ENCODE data around the gene TOMM20. TPM values are rescaled to one million over a fixed set of nuclear protein-coding genes. Genes with fewer than 3 reads are reported as not detected.

Gene TOMM20
- total RNA-seq = 87.4 TPM
- long read RNA-seq, transcript TOMM20-201 (5 exons, 3,387 nt) = major isoform, 165 of 172 reads
- long read RNA-seq, partial matches to known transcripts = 0 of 172 reads
- long read RNA-seq, other reads (novel, unspliced or antisense) = 7 of 172 reads

GRCh38 chr1:235128456-235129328 is at the start of gene TOMM20:
TSS of gene TOMM20 (minus strand) at chr1:235128837. CDS start at chr1:235128715, 122 bp downstream.
- intact Hi-C loops (cut with DNase I) = no loop called here

DNA sequence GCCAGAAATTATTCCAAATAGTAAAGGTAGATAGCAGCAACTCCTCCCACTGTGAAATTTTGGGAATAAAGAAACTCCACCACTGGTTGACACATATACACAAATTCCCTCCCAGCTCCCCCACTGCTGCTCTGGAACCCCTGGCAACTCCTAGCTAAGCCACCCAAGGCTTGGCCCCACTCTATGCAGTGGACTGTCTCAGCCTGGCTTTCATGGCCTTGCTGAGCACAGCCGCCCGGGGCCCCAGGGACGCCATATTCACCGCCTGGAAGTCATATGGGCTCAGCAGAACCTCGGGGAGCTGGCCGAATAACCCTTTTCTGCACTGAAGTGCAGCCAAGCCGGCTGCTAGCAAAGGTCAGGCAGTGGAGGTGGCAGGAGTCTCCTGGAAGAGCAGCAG is 47.8 kb upstream of the TOMM20 start:
- peaks cover 76% of the 10 kb centered on the region for H3K36me3 ChIP-seq
- DNase-seq (no peak), ATAC-seq (no peak)
- H3K27me3 ChIP-seq = no peaks in the 10 kb centered on the region
- H3K4me1 ChIP-seq = no peaks in the 10 kb centered on the region
- no peak overlapping the region for H3K27ac ChIP-seq
- H3K9me3 ChIP-seq = no peaks in the 10 kb centered on the region
- intact Hi-C loops (cut with DNase I) = no loop called here
- no peak for TF ChIP-seq CTCF (IDR thresholded peaks at IDR 0.05)
- H3K4me3 ChIP-seq = no peak overlapping the region

More at GRCh38 chr1:235128456-235129328, at the start of gene TOMM20:
- H3K27me3 ChIP-seq = no peaks in the 10 kb centered on the region
- H3K4me1 ChIP-seq = peaks cover 17% of the 10 kb centered on the region
- DNase-seq = peak; percentile 98
- peak within 1 kb of the TSS; percentile 74 for H3K4me3 ChIP-seq
- H3K27ac ChIP-seq = peak within 1 kb of the TSS; percentile 88
- ATAC-seq = peak; percentile 99
- H3K36me3 ChIP-seq = peaks cover 26% of the 10 kb centered on the region
- H3K9me3 ChIP-seq = no peaks in the 10 kb centered on the region
- TF ChIP-seq CTCF (IDR thresholded peaks at IDR 0.05) = no peak

DNA sequence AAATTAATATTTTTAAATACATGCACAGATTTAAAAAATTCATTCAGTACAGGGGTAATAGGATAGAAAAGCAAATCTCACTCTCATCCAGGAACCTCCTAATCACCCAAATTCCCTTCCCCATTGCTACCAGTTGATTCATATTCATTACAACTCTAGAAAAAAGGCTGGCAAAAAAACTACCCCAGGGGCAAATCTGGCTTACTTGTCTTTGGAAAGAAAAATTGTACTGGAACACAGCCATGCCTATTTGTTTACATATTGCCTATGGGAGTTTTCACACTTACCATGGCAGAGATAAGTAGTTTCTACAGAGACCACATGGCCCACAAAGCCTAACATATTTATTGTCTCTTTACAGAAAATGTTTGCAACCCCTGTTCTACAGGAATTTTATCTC is 41.3 kb upstream of the TOMM20 start:
- DNase-seq (no peak), ATAC-seq (no peak)
- Histone ChIP-seq H3K4me3 (no peak overlapping the region), H3K4me1 (no peaks in the 10 kb centered on the region), H3K27me3 (no peaks in the 10 kb centered on the region), H3K36me3 (peaks cover 74% of the 10 kb centered on the region), H3K27ac (no peak overlapping the region), H3K9me3 (no peaks in the 10 kb centered on the region)
- intact Hi-C loops (cut with DNase I) = no loop called here
- no peak for TF ChIP-seq CTCF (IDR thresholded peaks at IDR 0.05)

GRCh38 chr1:235168375-235168774 is 39.7 kb upstream of the TOMM20 start:
- ATAC-seq (no peak), DNase-seq (no peak)
- H3K27ac ChIP-seq = no peak overlapping the region
- intact Hi-C loops (cut with DNase I) = no loop called here
- H3K4me3 ChIP-seq = no peak overlapping the region
- H3K27me3 ChIP-seq = no peaks in the 10 kb centered on the region
- H3K9me3 ChIP-seq = no peaks in the 10 kb centered on the region
- peaks cover 60% of the 10 kb centered on the region for H3K36me3 ChIP-seq
- no peak for TF ChIP-seq CTCF (IDR thresholded peaks at IDR 0.05)
- H3K4me1 ChIP-seq = no peaks in the 10 kb centered on the region

DNA sequence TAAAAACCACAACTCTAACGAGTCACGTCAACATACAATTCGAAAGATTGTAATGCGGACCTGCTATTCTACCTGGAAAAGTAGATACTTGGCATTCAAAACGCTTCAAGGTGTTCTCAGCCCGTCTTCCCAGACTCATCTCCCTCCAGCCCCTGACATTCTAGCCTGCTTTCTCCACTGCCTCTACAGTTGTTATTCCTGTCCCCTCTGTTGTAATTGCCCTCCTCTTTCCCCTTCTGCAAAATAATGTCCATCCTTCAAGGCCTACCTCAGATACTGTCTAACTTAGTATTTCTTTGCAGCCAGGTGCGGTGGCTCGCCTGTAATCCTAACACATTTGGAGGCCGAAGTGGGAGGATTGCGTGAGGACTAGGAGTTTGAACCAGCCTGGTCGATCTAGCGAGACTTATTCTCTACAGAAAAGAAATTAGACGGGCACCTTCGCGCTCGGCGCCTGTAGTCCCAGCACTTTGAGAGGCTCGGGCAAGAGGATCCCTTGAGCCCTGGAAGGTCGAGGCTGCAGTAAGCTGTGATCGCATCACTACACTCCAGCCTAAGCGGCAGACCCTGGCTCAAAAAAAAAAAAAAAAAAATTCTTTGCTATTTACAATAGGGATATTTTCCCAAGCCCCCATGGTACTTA is 33.2 kb upstream of the TOMM20 start:
- H3K36me3 ChIP-seq = peaks cover 26% of the 10 kb centered on the region
- intact Hi-C loops (cut with DNase I) = no loop called here
- H3K9me3 ChIP-seq = no peaks in the 10 kb centered on the region
- DNase-seq = no peak
- peaks cover 13% of the 10 kb centered on the region for H3K4me1 ChIP-seq
- no peak for ATAC-seq
- TF ChIP-seq CTCF (IDR thresholded peaks at IDR 0.05) = no peak
- H3K4me3 ChIP-seq = peak overlapping the region; percentile 89
- no peaks in the 10 kb centered on the region for H3K27me3 ChIP-seq
- peak overlapping the region; percentile 93 for H3K27ac ChIP-seq

Data from upper lobe of right lung (tissue), 1 donor.